Choroid plexus epithelial cell (primary cell): Measurements from ENCODE around the gene KATNAL2.

Source experiments
- DNase-seq: peaks from one replicate; pipeline ENCODE4 v3.0.0-alpha.2; 2010; ENCODE audit warnings: low read depth
- H3K4me3 ChIP-seq: 2 replicates; pipeline ENCODE4 v1.5.1; 2011; ENCODE audit warnings: low read depth, mild to moderate bottlenecking, control low read depth, low read length, moderate library complexity
- CTCF ChIP-seq: conservative IDR thresholded peaks from 2 replicates; pipeline ENCODE4 v1.5.1; 2011; ENCODE audit warnings: low read depth, mild to moderate bottlenecking, control low read depth, inconsistent platforms, low read length, moderate library complexity

The KATNAL2 gene

GRCh38 chr18:46917108-46917802 is at the start of gene KATNAL2, which contains the start of gene PIAS2:
Gene KATNAL2, plus strand, starts transcription at chr18:46917602. Its CDS starts 29,271 bp downstream, at chr18:46946873.
Gene PIAS2, minus strand, starts transcription at chr18:46917507. Its CDS starts 162 bp downstream, at chr18:46917345.
- peak; percentile 56 for DNase-seq
- peak within 1 kb of the TSS; percentile 76 for H3K4me3 ChIP-seq
- TF ChIP-seq CTCF: no peak

- DNase-seq: no peak
- no peak overlapping the region for H3K4me3 ChIP-seq
- TF ChIP-seq CTCF: no peak
Observed at GRCh38 chr18:46868169-46868921, 49.1 kb upstream of the KATNAL2 start.

GRCh38 chr18:46877329-46877987 is 39.9 kb upstream of the KATNAL2 start:
- DNase-seq: no peak
- TF ChIP-seq CTCF: no peak
- H3K4me3 ChIP-seq: no peak overlapping the region

- no peak for TF ChIP-seq CTCF
- H3K4me3 ChIP-seq: no peak overlapping the region
Observed at GRCh38 chr18:46883180-46883579, 34.2 kb upstream of the KATNAL2 start.

GRCh38 chr18:46886893-46887292 is 30.5 kb upstream of the KATNAL2 start:
- DNase-seq: no peak
- no peak overlapping the region for H3K4me3 ChIP-seq
- TF ChIP-seq CTCF: no peak

More at GRCh38 chr18:46883180-46883579, 34.2 kb upstream of the KATNAL2 start:
- DNase-seq: no peak

GRCh38 chr18:46888965-46889364 is 28.4 kb upstream of the KATNAL2 start:
- DNase-seq: no peak
- TF ChIP-seq CTCF: no peak
- no peak overlapping the region for H3K4me3 ChIP-seq
